ENCODE measurements around the gene CCDC188. TPM values are rescaled to one million over a fixed set of nuclear protein-coding genes. Genes with fewer than 3 reads are reported as not detected.

Gene CCDC188
- total and polyA plus RNA-seq, 10 of the 15 experiments (the other 5 are each of a cell fraction or from before 2014, with no cell fraction given): not detected

GRCh38 chr22:20121856-20122415, 28.9 kb downstream of the CCDC188 start:
- no peak for FAIRE-seq
- intact Hi-C loops (cut with micrococcal nuclease; ENCODE audit: unreplicated experiment): no loop called here
- BruUV-seq (replicated peaks): no TSS peak
- no peak for ATAC-seq
- no peaks in the 10 kb centered on the region for H3K27me3 ChIP-seq (replicated peaks in 1 of 2; ENCODE audit: control insufficient read depth in 2 of 2, insufficient read depth in 2 of 2, low read length in 1 of 2)
- no peaks in the 10 kb centered on the region for H3K9me3 ChIP-seq (replicated peaks; ENCODE audit: control insufficient read depth, insufficient read depth, low read length)
- H3K4me2 ChIP-seq (ENCODE audit: control insufficient read depth, insufficient read depth): 0 out of 2 replicates have a peak overlapping the region, but pooled peaks have one; percentile 25
- CTCF ChIA-PET: no interaction called here
- in situ Hi-C loops (cut with MboI): no loop called here
- H3K4me1 ChIP-seq (ENCODE audit: control insufficient read depth, insufficient read depth, low read length): peaks cover 12% of the 10 kb centered on the region
- H3K79me2 ChIP-seq (ENCODE audit: control insufficient read depth, insufficient read depth, low read length): peaks cover 50% of the 10 kb centered on the region
- no peak overlapping the region for H3K4me3 ChIP-seq
- no peak overlapping the region; the same call in 1 of the 2 replicates for H3K9ac ChIP-seq (ENCODE audit: control insufficient read depth, insufficient read depth, low read length)
- DNase-seq (ENCODE audit: low read depth, low spot score): no peak
- SMC1A ChIA-PET (ENCODE audit: uncharacterized antibody, unreplicated experiment): no interaction called here
- WGBS (ENCODE audit: insufficient coverage, insufficient replicate concordance, low lambda C conversion rate, missing lambda C conversion rate): 98% methylated on average over 22 of the region's 22 CpGs
- TF ChIP-seq HDAC6 (IDR thresholded peaks at IDR 0.05; ENCODE audit: unreplicated experiment) (no peak), ZNF384 (IDR thresholded peaks at IDR 0.05; ENCODE audit: borderline replicate concordance, low read depth, low read length) (no peak), SIX5 (IDR thresholded peaks at IDR 0.05; ENCODE audit: low read depth, low read length, severe bottlenecking) (no peak)
- TF ChIP-seq, protein P1, sequence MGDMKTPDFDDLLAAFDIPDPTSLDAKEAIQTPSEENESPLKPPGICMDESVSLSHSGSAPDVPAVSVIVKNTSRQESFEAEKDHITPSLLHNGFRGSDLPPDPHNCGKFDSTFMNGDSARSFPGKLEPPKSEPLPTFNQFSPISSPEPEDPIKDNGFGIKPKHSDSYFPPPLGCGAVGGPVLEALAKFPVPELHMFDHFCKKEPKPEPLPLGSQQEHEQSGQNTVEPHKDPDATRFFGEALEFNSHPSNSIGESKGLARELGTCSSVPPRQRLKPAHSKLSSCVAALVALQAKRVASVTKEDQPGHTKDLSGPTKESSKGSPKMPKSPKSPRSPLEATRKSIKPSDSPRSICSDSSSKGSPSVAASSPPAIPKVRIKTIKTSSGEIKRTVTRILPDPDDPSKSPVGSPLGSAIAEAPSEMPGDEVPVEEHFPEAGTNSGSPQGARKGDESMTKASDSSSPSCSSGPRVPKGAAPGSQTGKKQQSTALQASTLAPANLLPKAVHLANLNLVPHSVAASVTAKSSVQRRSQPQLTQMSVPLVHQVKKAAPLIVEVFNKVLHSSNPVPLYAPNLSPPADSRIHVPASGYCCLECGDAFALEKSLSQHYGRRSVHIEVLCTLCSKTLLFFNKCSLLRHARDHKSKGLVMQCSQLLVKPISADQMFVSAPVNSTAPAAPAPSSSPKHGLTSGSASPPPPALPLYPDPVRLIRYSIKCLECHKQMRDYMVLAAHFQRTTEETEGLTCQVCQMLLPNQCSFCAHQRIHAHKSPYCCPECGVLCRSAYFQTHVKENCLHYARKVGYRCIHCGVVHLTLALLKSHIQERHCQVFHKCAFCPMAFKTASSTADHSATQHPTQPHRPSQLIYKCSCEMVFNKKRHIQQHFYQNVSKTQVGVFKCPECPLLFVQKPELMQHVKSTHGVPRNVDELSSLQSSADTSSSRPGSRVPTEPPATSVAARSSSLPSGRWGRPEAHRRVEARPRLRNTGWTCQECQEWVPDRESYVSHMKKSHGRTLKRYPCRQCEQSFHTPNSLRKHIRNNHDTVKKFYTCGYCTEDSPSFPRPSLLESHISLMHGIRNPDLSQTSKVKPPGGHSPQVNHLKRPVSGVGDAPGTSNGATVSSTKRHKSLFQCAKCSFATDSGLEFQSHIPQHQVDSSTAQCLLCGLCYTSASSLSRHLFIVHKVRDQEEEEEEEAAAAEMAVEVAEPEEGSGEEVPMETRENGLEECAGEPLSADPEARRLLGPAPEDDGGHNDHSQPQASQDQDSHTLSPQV (IDR thresholded peaks at IDR 0.05): no peak
- no peak overlapping the region for H2AFZ ChIP-seq (ENCODE audit: control insufficient read depth, low read depth, low read length)
- RAD21 ChIA-PET (ENCODE audit: unreplicated experiment): no interaction called here
- no peak overlapping the region for H3K27ac ChIP-seq (ENCODE audit: control insufficient read depth, insufficient read depth)
- H4K20me1 ChIP-seq (ENCODE audit: control insufficient read depth, insufficient read depth): 0 out of 2 replicates have a peak, but pooled peaks cover 2% of the 10 kb centered on the region
- peaks cover 33 to 40% of the 10 kb centered on the region in 2 experiments for H3K36me3 ChIP-seq (ENCODE audit: control insufficient read depth in 2 of 2, insufficient read depth in 2 of 2, low read length in 1 of 2)
- POLR2A ChIA-PET: no interaction called here

All from GM12878 (cell line).